ENCODE data around the gene IL27RA.
"Not testable (repeated sequence)": the region's sequence is repeated elsewhere in the genome, so short reads cannot be mapped to it uniquely, and the experiment has no call there.

Gene IL27RA

GRCh38 chr19:14030997-14031718 is 404 bp upstream of the IL27RA start:
- DNase-seq (ENCODE audit: low read depth in 2 of 2): peak in 1 of 2 donors; percentile 80

DNA sequence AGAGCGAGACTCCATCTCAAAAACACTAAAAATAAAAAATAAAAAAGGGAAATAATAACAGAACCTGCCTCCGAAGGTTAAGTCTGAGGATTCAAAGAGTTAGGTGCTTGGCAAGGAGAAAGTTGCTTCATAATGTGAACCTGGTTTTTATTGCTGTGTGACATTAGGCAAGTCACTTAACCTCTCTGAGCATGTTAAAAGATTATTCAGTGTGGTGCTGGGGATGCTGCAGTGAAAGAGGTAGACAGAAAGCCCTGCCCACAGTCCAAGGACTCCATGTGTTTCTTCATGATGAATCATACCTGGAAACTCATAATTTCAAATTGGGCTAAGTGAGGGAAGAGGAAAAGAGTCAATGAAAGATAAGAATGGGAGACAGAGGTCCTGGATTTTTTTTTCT is 2.4 kb downstream of the IL27RA start:
- no peak for DNase-seq (ENCODE audit: low read depth in 2 of 2)

GRCh38 chr19:14035159-14035558 is 3.6 kb downstream of the IL27RA start:
- not testable (repeated sequence) for DNase-seq (ENCODE audit: low read depth in 2 of 2)

GRCh38 chr19:14035706-14036105 is 4.1 kb downstream of the IL27RA start:
- DNase-seq (ENCODE audit: low read depth in 2 of 2): no peak

DNA sequence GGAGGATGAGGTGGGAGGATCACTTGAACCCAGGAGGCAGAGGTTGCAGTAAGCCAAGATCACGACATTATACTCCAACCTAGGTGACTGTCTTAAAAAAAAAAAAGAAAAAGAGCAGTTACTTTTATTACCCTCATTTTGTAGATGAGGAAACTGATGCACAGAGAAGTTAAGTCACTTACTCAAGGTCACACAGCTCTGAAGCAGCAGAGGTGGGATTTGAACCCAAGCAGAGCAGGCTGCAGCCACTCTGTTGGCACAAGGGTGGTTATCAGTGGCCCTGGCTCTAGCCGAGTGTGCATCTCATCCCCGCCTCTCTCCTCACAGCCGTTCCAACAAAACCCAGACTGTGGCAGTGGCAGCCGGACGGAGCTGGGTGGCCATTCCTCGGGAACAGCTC is 7.6 kb downstream of the IL27RA start:
- no peak for DNase-seq (ENCODE audit: low read depth in 2 of 2)

- DNase-seq (ENCODE audit: low read depth in 2 of 2): not testable (repeated sequence)
These were observed 11.4 kb downstream of the IL27RA start for GRCh38 chr19:14042659-14043608.

- DNase-seq (ENCODE audit: low read depth in 2 of 2): not testable (repeated sequence)
These were observed 16.3 kb downstream of the IL27RA start for GRCh38 chr19:14047866-14048265.

- peak; percentile 47 to 67 for DNase-seq (ENCODE audit: low read depth in 2 of 2)
These were observed 17.0 kb downstream of the IL27RA start for GRCh38 chr19:14048443-14049153.

- no peak for DNase-seq (ENCODE audit: low read depth in 2 of 2)
These were observed 18.9 kb downstream of the IL27RA start for GRCh38 chr19:14050512-14050911.

DNA sequence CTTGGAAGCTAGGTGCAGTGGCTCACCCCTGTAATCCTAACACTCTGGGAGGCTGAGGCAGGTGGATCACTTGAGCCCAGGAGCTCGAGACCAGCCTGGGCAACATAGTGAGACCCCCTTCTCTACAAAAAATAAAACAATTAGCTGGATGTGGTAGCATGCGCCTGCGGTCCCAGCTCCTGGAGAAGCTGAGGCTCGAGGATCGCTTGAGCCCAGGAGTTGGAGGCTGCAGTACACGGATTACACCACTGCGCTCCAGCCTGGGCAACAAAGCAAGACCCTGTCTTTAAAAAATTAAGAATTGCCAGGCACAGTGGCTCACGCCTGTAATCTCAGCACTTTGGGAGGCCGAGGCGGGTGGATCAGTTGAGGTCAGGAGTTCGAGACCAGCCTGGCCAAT is 19.4 kb downstream of the IL27RA start:
- not testable (repeated sequence) for DNase-seq (ENCODE audit: low read depth in 2 of 2)

- DNase-seq (ENCODE audit: low read depth in 2 of 2): no peak
These were observed 20.4 kb downstream of the IL27RA start for GRCh38 chr19:14051980-14052379.

DNA sequence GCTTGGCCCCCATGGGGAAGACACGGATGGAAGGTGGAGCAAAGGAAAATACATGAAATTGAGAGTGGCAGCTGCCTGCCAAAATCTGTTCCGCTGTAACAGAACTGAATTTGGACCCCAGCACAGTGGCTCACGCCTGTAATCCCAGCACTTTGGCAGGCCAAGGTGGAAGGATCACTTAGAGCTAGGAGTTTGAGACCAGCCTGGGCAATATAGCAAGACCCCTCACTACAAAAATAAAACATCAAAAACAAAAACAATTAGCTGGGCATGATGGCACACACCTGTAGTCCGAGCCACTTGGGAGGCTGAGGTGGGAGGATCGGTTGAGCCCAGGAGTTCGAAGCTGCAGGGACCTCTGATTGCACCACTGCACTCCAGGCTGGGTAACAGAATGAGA is 20.9 kb downstream of the IL27RA start:
- DNase-seq (ENCODE audit: low read depth in 2 of 2): no peak

GRCh38 chr19:14053032-14053431 is 21.5 kb downstream of the IL27RA start:
- no peak for DNase-seq (ENCODE audit: low read depth in 2 of 2)

- DNase-seq (ENCODE audit: low read depth in 2 of 2): no peak
These were observed 21.9 kb downstream of the IL27RA start for GRCh38 chr19:14053500-14053899.

DNA sequence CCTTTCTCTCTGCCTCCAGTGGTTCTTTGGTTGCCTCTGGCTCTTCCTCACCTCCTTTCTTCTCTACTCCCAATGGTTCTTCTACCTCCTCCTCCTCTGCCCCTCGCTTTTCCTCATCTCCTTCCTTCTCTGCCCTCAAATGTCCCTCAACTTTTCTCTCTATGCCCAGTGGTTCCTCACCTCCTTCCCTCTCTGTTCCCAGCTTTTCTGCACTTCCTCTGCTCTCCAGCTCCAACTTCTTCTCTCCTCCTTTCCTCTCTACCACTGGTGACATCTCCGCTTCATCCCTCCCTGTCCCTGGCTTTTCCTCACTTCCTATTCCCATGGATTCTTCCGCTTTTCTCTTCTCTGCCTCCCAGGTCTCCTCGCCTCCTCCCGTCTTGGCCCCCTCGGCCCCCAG is 22.5 kb downstream of the IL27RA start:
- no peak for DNase-seq (ENCODE audit: low read depth in 2 of 2)

DNA sequence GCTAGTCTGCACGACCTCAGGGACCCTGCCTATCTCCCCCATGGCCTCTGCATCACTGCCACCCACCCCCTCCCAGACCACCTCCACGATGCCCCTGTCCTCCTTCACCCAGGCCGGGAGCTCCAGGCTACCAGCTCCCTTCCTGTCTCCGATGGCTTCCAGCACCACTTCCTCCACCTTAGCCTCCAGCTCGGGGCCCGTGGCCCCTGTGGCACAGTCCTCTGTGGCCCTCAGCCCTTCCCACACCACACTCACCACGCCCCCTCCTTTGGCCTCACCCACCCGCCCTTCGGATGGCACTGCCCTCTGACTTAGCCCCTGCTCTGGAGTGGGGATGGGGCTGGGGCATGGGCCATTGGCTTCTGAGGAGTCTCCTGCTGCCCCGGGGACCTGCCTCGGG is 23.2 kb downstream of the IL27RA start:
- DNase-seq (ENCODE audit: low read depth in 2 of 2): no peak

GRCh38 chr19:14055396-14055795 is 23.8 kb downstream of the IL27RA start:
- DNase-seq (ENCODE audit: low read depth in 2 of 2): no peak

GRCh38 chr19:14056069-14056666 is 24.6 kb downstream of the IL27RA start:
- DNase-seq (ENCODE audit: low read depth in 2 of 2): no peak

GRCh38 chr19:14056741-14057356 is 25.3 kb downstream of the IL27RA start:
- DNase-seq (ENCODE audit: low read depth in 2 of 2): no peak

DNA sequence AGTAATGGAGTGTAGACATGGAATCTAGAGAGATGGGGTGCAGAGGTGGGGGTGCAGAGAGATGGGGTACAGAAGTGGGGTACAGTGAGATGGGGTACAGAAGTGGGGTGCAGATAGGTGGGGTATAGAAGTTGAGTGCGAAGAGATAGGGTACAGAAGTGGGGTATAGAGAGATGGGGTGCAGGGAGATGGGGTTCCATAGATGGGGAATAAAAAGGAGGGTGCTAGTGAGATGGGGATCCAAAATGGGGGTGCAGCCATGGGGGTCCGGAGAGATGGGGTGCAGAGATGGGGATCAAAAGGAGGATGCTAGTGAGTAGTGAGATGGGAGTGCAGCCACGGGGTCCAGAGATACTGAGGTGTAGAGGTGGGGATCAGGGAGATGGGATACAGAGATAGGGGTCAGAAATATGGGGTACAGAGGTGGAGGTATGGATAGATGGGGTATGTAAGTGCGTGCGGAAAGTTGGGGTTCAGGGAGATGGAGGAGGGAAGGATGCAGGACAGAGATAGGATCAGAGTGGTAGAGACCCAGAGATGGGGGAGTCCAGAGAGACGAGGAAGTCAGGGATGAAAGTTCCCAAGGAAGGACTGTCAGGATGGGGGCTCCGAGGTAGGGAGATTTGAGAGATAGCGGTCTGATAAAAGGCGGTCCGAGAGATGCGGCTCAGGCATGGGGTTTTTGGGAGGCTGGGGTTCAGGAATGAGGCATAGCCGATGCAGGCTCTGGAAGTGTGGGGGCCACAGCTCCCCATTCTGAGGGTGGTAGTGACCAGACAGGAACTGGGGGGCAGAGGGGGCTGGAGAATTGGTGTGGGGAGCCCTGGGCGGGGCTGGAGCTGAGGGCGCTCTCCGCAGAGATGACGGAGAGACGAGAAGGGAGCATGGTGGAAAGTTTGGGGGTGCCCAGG is 26.9 kb downstream of the IL27RA start:
- DNase-seq (ENCODE audit: low read depth in 2 of 2): no peak
